Measurements from ENCODE around the gene CDH12.
"Not testable (repeated sequence)": the region's sequence is repeated elsewhere in the genome, so short reads cannot be mapped to it uniquely, and the experiment has no call there.

CDH12 gene

GRCh38 chr5:22249209-22249729 lies 603.9 kb downstream of the CDH12 start:
- no peak for DNase-seq

GRCh38 chr5:22245770-22246169 lies 607.4 kb downstream of the CDH12 start:
- no peak for DNase-seq

- no peak for DNase-seq
These were observed 610.6 kb downstream of the CDH12 start for GRCh38 chr5:22242532-22242931.

- DNase-seq = no peak
These were observed 615.1 kb downstream of the CDH12 start for GRCh38 chr5:22238047-22238446.

GRCh38 chr5:22226423-22226822 lies 626.7 kb downstream of the CDH12 start:
- no peak for DNase-seq

- no peak for DNase-seq
These were observed 630.1 kb downstream of the CDH12 start for GRCh38 chr5:22223079-22223478.

GRCh38 chr5:22213703-22214495 lies 639.2 kb downstream of the CDH12 start:
- not testable (repeated sequence) for DNase-seq

- DNase-seq = not testable (repeated sequence)
These were observed 640.7 kb downstream of the CDH12 start for GRCh38 chr5:22212254-22212991.

GRCh38 chr5:22208463-22208862 lies 644.7 kb downstream of the CDH12 start:
- not testable (repeated sequence) for DNase-seq

- DNase-seq = not testable (repeated sequence)
These were observed 664.5 kb downstream of the CDH12 start for GRCh38 chr5:22188651-22189050.

GRCh38 chr5:22187632-22188228 lies 665.4 kb downstream of the CDH12 start:
- DNase-seq = not testable (repeated sequence)

GRCh38 chr5:22169226-22169625 lies 683.9 kb downstream of the CDH12 start:
- not testable (repeated sequence) for DNase-seq

GRCh38 chr5:22168704-22169103 lies 684.4 kb downstream of the CDH12 start:
- not testable (repeated sequence) for DNase-seq

GRCh38 chr5:22165931-22166330 lies 687.2 kb downstream of the CDH12 start:
- DNase-seq = not testable (repeated sequence)

- not testable (repeated sequence) for DNase-seq
These were observed 688.0 kb downstream of the CDH12 start for GRCh38 chr5:22164910-22165748.

- not testable (repeated sequence) for DNase-seq
These were observed 696.2 kb downstream of the CDH12 start for GRCh38 chr5:22156953-22157352.

- DNase-seq = not testable (repeated sequence)
These were observed 698.4 kb downstream of the CDH12 start for GRCh38 chr5:22154779-22155178.

GRCh38 chr5:22151801-22152200 lies 701.3 kb downstream of the CDH12 start:
- DNase-seq = not testable (repeated sequence)

GRCh38 chr5:22140418-22140817 lies 712.7 kb downstream of the CDH12 start:
- DNase-seq = not testable (repeated sequence)

- DNase-seq = not testable (repeated sequence)
These were observed 713.4 kb downstream of the CDH12 start for GRCh38 chr5:22139662-22140300.

GRCh38 chr5:22111320-22111719 lies 741.8 kb downstream of the CDH12 start:
- no peak for DNase-seq

GRCh38 chr5:22109315-22109714 lies 743.8 kb downstream of the CDH12 start:
- no peak for DNase-seq

Measured in activated CD4-positive, alpha-beta T cell treated with anti-CD3 and anti-CD28 coated beads, Interleukin-2, amount 50 U/mL, for 16 hours (primary cell).